Type B pancreatic cell (in vitro differentiated cells): Measurements from ENCODE around the gene CRADD. TPM values are rescaled to one million over a fixed set of nuclear protein-coding genes. Genes with fewer than 3 reads are reported as not detected.

Experiments used
- DNase-seq: peaks from one replicate; pipeline ENCODE4 v3.0.0; 2021; ENCODE audit warnings: mixed read lengths; ENCODE audit not compliant: unreplicated experiment; ENCODE audit errors: extremely low spot score
- H3K27ac Mint-ChIP-seq: 2 replicates; pipeline ENCODE4 v1.8.0; 2021; ENCODE audit warnings: mild to moderate bottlenecking, mixed read lengths
- H3K27me3 Mint-ChIP-seq: 2 replicates; pipeline ENCODE4 v1.8.0; 2021; ENCODE audit warnings: mixed read lengths
- H3K36me3 Mint-ChIP-seq: 2 replicates; pipeline ENCODE4 v1.8.0; 2021; ENCODE audit warnings: mixed read lengths
- H3K4me1 Mint-ChIP-seq: one replicate; pipeline ENCODE4 v1.8.0; 2021; ENCODE audit warnings: mixed read lengths; ENCODE audit not compliant: unreplicated experiment
- H3K4me3 Mint-ChIP-seq: 2 replicates; pipeline ENCODE4 v1.8.0; 2021; ENCODE audit warnings: mild to moderate bottlenecking, mixed read lengths
- H3K9me3 Mint-ChIP-seq: 2 replicates; pipeline ENCODE4 v1.8.0; 2021; ENCODE audit warnings: mixed read lengths
- total RNA-seq: library from RNA; stranded (reverse); gene quantifications from 2 replicates; pipeline ENCODE4 v1.2.1, GENCODE V29; 2021; ENCODE audit warnings: low replicate concordance
- TF ChIP-seq, protein P1 (sequence below): fragments of 200-600 bp; sonication (generic); conservative IDR thresholded peaks from 2 replicates; pipeline ENCODE4 v1.5.0; 2021; ENCODE audit warnings: antibody characterized with exemption, mild to moderate bottlenecking

Gene CRADD
- total RNA-seq, 1 donor from 2014 or later: 8.1 TPM

DNA sequence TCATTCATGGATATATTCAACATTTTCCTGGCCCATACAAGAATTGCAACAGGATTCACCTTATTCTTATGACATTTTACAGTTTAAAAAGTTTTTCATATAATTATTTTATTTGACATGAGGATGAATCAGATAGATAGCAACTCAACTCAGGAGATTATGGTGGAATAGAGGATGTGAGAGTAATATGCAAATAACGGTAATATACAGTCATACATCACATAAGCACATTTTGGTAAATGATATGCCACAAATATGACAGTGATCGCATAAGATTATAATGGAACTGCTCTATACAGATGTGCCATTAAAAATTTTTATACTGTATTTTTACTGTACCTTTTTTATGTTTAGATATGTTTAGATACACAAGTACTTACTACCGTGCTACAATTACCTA, 24.1 kb upstream of the CRADD start:
- no peaks in the 10 kb centered on the region for H3K9me3 Mint-ChIP-seq
- no peak overlapping the region for H3K4me3 Mint-ChIP-seq
- TF ChIP-seq, protein P1, sequence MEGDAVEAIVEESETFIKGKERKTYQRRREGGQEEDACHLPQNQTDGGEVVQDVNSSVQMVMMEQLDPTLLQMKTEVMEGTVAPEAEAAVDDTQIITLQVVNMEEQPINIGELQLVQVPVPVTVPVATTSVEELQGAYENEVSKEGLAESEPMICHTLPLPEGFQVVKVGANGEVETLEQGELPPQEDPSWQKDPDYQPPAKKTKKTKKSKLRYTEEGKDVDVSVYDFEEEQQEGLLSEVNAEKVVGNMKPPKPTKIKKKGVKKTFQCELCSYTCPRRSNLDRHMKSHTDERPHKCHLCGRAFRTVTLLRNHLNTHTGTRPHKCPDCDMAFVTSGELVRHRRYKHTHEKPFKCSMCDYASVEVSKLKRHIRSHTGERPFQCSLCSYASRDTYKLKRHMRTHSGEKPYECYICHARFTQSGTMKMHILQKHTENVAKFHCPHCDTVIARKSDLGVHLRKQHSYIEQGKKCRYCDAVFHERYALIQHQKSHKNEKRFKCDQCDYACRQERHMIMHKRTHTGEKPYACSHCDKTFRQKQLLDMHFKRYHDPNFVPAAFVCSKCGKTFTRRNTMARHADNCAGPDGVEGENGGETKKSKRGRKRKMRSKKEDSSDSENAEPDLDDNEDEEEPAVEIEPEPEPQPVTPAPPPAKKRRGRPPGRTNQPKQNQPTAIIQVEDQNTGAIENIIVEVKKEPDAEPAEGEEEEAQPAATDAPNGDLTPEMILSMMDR: no peak
- peaks cover 13% of the 10 kb centered on the region for H3K27me3 Mint-ChIP-seq
- no peak overlapping the region for H3K27ac Mint-ChIP-seq
- H3K36me3 Mint-ChIP-seq: no peaks in the 10 kb centered on the region
- DNase-seq: no peak
- H3K4me1 Mint-ChIP-seq: no peaks in the 10 kb centered on the region

DNA sequence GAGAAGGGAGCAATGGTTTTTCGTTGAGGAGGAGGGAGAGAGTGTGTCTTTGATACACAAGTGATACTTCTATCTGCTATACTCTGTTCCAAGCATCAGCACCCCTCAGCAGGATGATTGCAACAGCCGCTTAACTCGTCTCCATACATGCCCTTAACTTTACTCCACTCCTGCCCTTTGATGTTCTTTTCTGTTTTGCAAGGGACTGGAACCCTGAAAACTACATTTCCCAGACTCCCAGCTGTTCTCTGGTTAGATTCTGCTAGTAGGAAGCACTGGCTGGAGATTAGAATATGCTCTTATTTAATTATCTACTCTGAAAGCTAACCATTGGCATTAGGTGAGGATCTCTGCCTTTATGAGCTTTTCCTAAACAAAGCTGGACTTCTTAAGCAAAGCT, 23.5 kb upstream of the CRADD start:
- H3K4me3 Mint-ChIP-seq: no peak overlapping the region
- H3K4me1 Mint-ChIP-seq: no peaks in the 10 kb centered on the region
- H3K36me3 Mint-ChIP-seq: no peaks in the 10 kb centered on the region
- no peaks in the 10 kb centered on the region for H3K9me3 Mint-ChIP-seq
- H3K27me3 Mint-ChIP-seq: peaks cover 13% of the 10 kb centered on the region
- no peak for DNase-seq
- no peak overlapping the region for H3K27ac Mint-ChIP-seq
- TF ChIP-seq, protein P1: no peak

DNA sequence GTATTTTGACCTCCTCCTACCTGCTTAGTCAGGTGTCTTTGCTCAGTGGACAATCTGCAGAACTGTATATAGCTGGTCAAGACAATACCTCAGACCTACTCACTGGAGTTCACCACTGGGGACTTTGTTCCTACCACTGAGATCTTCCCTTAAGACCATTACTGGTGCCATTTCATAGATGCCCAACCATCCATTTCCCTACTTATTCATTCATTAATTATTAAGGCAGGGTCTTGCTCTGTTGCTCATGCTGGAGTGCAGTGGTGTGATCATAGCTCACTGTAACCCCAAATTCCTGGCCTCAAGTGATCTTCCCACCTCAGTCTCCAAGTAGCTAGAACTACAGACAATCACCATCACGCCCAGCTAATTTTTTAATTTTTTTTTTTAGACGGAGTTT, 22.8 kb upstream of the CRADD start:
- TF ChIP-seq, protein P1: no peak
- Mint-ChIP-seq H3K27ac (no peak overlapping the region), H3K36me3 (no peaks in the 10 kb centered on the region), H3K27me3 (peaks cover 13% of the 10 kb centered on the region), H3K4me3 (no peak overlapping the region), H3K4me1 (no peaks in the 10 kb centered on the region), H3K9me3 (no peaks in the 10 kb centered on the region)
- no peak for DNase-seq

DNA sequence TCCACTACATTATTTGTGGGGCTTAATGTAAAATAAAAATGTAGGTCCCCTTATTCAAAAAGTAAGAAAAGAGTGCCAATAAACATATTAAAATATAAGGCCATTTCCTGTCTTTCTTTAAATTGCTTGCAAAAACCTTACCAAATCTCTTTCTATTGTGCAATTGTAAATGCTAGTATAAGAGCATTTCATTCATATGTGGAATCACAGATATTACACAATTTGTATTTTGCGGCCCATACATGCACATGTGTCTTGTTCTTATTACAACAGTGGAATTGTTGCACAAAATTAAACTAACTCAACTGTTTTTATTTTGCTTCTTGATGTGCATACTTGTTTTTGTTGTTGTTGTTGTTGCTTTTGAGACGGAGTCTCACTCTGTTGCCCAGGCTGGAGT, 20.1 kb upstream of the CRADD start:
- H3K9me3 Mint-ChIP-seq: no peaks in the 10 kb centered on the region
- H3K27me3 Mint-ChIP-seq: peaks cover 12% of the 10 kb centered on the region
- H3K4me1 Mint-ChIP-seq: no peaks in the 10 kb centered on the region
- no peak for DNase-seq
- TF ChIP-seq, protein P1: no peak
- no peaks in the 10 kb centered on the region for H3K36me3 Mint-ChIP-seq
- H3K4me3 Mint-ChIP-seq: no peak overlapping the region
- H3K27ac Mint-ChIP-seq: no peak overlapping the region

DNA sequence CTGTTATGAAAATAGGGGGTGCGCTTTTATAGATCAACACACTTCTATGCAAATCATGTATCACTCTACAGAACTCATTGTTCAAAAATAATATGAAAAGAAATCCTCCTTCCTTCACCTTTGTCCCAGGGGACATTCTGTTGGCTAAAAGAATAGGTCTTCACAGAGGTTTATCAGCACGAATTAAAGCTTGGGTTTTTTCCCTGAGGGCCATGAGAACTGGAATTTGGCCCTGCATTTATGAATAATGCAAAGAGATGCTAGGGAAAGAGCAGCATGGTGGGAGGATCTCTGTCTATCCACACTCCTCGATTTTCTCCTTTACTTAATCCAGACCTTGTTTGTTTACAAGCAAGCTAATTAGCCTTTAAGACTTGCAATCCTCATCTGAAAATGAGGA, 16.2 kb upstream of the CRADD start:
- Mint-ChIP-seq H3K9me3 (peaks cover 5% of the 10 kb centered on the region), H3K36me3 (no peaks in the 10 kb centered on the region), H3K4me1 (peaks cover 7% of the 10 kb centered on the region), H3K27ac (no peak overlapping the region), H3K27me3 (peaks cover 3% of the 10 kb centered on the region), H3K4me3 (no peak overlapping the region)
- TF ChIP-seq, protein P1: no peak
- DNase-seq: no peak
